Calu3 (cell line): ENCODE data around the gene ZNF174. TPM values are rescaled to one million over a fixed set of nuclear protein-coding genes. Genes with fewer than 3 reads are reported as not detected.
A peak's percentile ranks its signal among the peaks of the same experiment; 100 is the strongest.

ENCODE experiments used
- BruUV-seq: library from RNA; stranded (reverse); fragments of 400-500 nt; replicated peaks from 2 replicates; lab custom pipeline; 2021; lab: Mats Ljungman, UMichigan
- CTCF ChIA-PET: fragments of 300-600 bp; sonication (Branson Sonifier 250); formaldehyde crosslinking; loops from one replicate; lab custom pipeline; 2022; ENCODE audit warnings: antibody characterized with exemption; lab: Charles Lee
- DNase-seq: peaks from one replicate; pipeline ENCODE4 v3.0.0; 2022
- H3K27ac Mint-ChIP-seq: one replicate; pipeline ENCODE4 v1.8.0; 2022; ENCODE audit warnings: mixed read lengths; ENCODE audit not compliant: unreplicated experiment
- H3K27me3 Mint-ChIP-seq: one replicate; pipeline ENCODE4 v1.8.0; 2022; ENCODE audit warnings: mixed read lengths; ENCODE audit not compliant: unreplicated experiment
- H3K36me3 Mint-ChIP-seq: one replicate; pipeline ENCODE4 v1.8.0; 2022; ENCODE audit warnings: mild to moderate bottlenecking, moderate library complexity, mixed read lengths; ENCODE audit not compliant: insufficient read depth, unreplicated experiment
- H3K4me1 Mint-ChIP-seq: one replicate; pipeline ENCODE4 v1.8.0; 2022; ENCODE audit warnings: mild to moderate bottlenecking, low read depth, mixed read lengths; ENCODE audit not compliant: unreplicated experiment
- H3K4me3 Mint-ChIP-seq: one replicate; pipeline ENCODE4 v1.8.0; 2022; ENCODE audit warnings: mild to moderate bottlenecking, low read depth, moderate library complexity, mixed read lengths; ENCODE audit not compliant: unreplicated experiment
- H3K9me3 Mint-ChIP-seq: one replicate; pipeline ENCODE4 v1.8.0; 2022; ENCODE audit warnings: low read depth, mixed read lengths; ENCODE audit not compliant: unreplicated experiment
- CTCF ChIP-seq: fragments of 200-600 bp; IDR thresholded peaks from one replicate; pipeline ENCODE4 v1.8.0; 2022; ENCODE audit warnings: antibody characterized with exemption; ENCODE audit not compliant: unreplicated experiment
- intact Hi-C: fragments of 100-400 bp; cut with micrococcal nuclease; formaldehyde crosslinking; loops from one replicate; pipeline ENCODE4 v1.10.0; 2022; ENCODE audit not compliant: unreplicated experiment
- total RNA-seq: library from RNA; stranded (reverse); gene quantifications from 2 replicates; pipeline ENCODE4 v1.2.3, GENCODE V29; 2022

Gene ZNF174
- total RNA-seq, 1 experiment from 2014 or later = 13.8 TPM

GRCh38 chr16:3457434-3458252 lies 56.6 kb downstream of the ZNF174 start:
- peak; percentile 98 for DNase-seq
- peak overlapping the region; percentile 83 for H3K4me3 Mint-ChIP-seq
- CTCF ChIA-PET = interaction anchor here (0.7 kb wide), 1 partner anchor 323 kb away, joined by 3 read pairs; the partner anchor contains the start of gene ZNF213
- H3K9me3 Mint-ChIP-seq = no peaks in the 10 kb centered on the region
- peaks cover 28% of the 10 kb centered on the region for H3K4me1 Mint-ChIP-seq
- BruUV-seq = TSS peak; percentile 95
- peak; percentile 50 for TF ChIP-seq CTCF
- H3K36me3 Mint-ChIP-seq = peaks cover 34% of the 10 kb centered on the region
- intact Hi-C loops = loop anchor here (5.0 kb wide), 2 partner anchors 55 to 195 kb away; partner anchors contain the start of genes ZNF174 and ZSCAN32
- no peaks in the 10 kb centered on the region for H3K27me3 Mint-ChIP-seq
- H3K27ac Mint-ChIP-seq = peak overlapping the region; percentile 86

- TF ChIP-seq CTCF = no peak
- no peaks in the 10 kb centered on the region for H3K9me3 Mint-ChIP-seq
- no TSS peak for BruUV-seq
- no peaks in the 10 kb centered on the region for H3K27me3 Mint-ChIP-seq
- intact Hi-C loops = loop anchor here (5.0 kb wide), 2 partner anchors 56 to 196 kb away; partner anchors contain the start of genes ZNF174 and ZSCAN32
- DNase-seq = peak; percentile 24
- CTCF ChIA-PET = interaction anchor here (0.6 to 1.0 kb wide), 2 partner anchors 176 to 500 kb away, joined by 4 read pairs; no protein-coding TSS in a partner anchor
- H3K4me3 Mint-ChIP-seq = peak overlapping the region; percentile 83
- H3K4me1 Mint-ChIP-seq = peaks cover 28% of the 10 kb centered on the region
- peaks cover 34% of the 10 kb centered on the region for H3K36me3 Mint-ChIP-seq
- peak overlapping the region; percentile 41 for H3K27ac Mint-ChIP-seq
Observed at GRCh38 chr16:3458278-3458851, 57.4 kb downstream of the ZNF174 start.

GRCh38 chr16:3458852-3459361 lies 57.9 kb downstream of the ZNF174 start:
- TSS peak; percentile 42 for BruUV-seq
- DNase-seq = peak; percentile 46
- TF ChIP-seq CTCF = no peak

More at GRCh38 chr16:3458852-3459361, 57.9 kb downstream of the ZNF174 start:
- CTCF ChIA-PET = interaction anchor here (0.6 to 1.0 kb wide), 2 partner anchors 177 to 499 kb away, joined by 4 read pairs; no protein-coding TSS in a partner anchor
- Mint-ChIP-seq H3K36me3 (peaks cover 34% of the 10 kb centered on the region), H3K27ac (peak overlapping the region; percentile 41), H3K4me3 (peak overlapping the region; percentile 83), H3K27me3 (no peaks in the 10 kb centered on the region), H3K4me1 (peaks cover 28% of the 10 kb centered on the region), H3K9me3 (no peaks in the 10 kb centered on the region)
- intact Hi-C loops = loop anchor here (5.0 kb wide), 2 partner anchors 57 to 197 kb away; partner anchors contain the start of genes ZNF174 and ZSCAN32

Other genes starting within 250 kb of the ZNF174 start
- 0.40 and 0.54 TPM in 2 replicates for gene OR1F1, start 213.0 kb upstream of the ZNF174 start, total RNA-seq
- 12.7 and 14.6 TPM in 2 replicates for gene ZNF200, start 166.1 kb upstream of the ZNF174 start, total RNA-seq
- gene MEFV, start 144.6 kb upstream of the ZNF174 start, total RNA-seq = not detected in 2 replicates
- 46.9 and 51.2 TPM in 2 replicates for gene ZNF263, start 117.7 kb upstream of the ZNF174 start, total RNA-seq
- gene TIGD7, start 95.8 kb upstream of the ZNF174 start, total RNA-seq = 9.3 and 10.3 TPM in 2 replicates
- 46.8 and 50.5 TPM in 2 replicates for gene ZNF75A, start 95.7 kb upstream of the ZNF174 start, total RNA-seq
- gene OR2C1, start 45.3 kb upstream of the ZNF174 start, total RNA-seq = not detected in 2 replicates
- gene ZSCAN32, start 211 bp upstream of the ZNF174 start, total RNA-seq = 23.8 and 26.1 TPM in 2 replicates
- gene ZNF597, start 42.3 kb downstream of the ZNF174 start, total RNA-seq = 2.7 TPM in 2 replicates
- 53.2 and 63.4 TPM in 2 replicates for gene NAA60, start 42.5 kb downstream of the ZNF174 start, total RNA-seq
- not detected in 2 replicates for gene C16orf90, start 94.3 kb downstream of the ZNF174 start, total RNA-seq
- gene CLUAP1, start 99.8 kb downstream of the ZNF174 start, total RNA-seq = 28.5 and 30.6 TPM in 2 replicates
- 0.37 and 0.42 TPM in 2 replicates for gene NLRC3, start 176.2 kb downstream of the ZNF174 start, total RNA-seq
- 15.9 and 18.2 TPM in 2 replicates for gene SLX4, start 210.4 kb downstream of the ZNF174 start, total RNA-seq